HEK293T (cell line): ENCODE results near the gene MOCS3.

ENCODE experiments used
- CTCF ChIA-PET: fragments of 350-600 bp; formaldehyde crosslinking; extraction: SDS; loops from one replicate; lab custom pipeline; 2021; ENCODE audit warnings: antibody characterized with exemption, inconsistent platforms; lab: Yijun Ruan, JAX
- POLR2A ChIA-PET: fragments of 350-600 bp; formaldehyde crosslinking; extraction: SDS; loops from one replicate; lab custom pipeline; 2020; ENCODE audit warnings: antibody characterized with exemption, inconsistent platforms; lab: Yijun Ruan, JAX
- DNase-seq: peaks from one replicate; pipeline ENCODE4 v3.0.0; 2012; ENCODE audit warnings: mixed read lengths; ENCODE audit errors: extremely low spot score
- ARNT ChIP-seq: fragments of 450-650 bp; IDR thresholded peaks from 2 replicates; pipeline ENCODE4 v1.6.1; 2017; ENCODE audit warnings: mild to moderate bottlenecking
- BHLHE40 ChIP-seq: fragments of 450-650 bp; IDR thresholded peaks from 2 replicates; pipeline ENCODE4 v1.6.1; 2016; ENCODE audit warnings: mild to moderate bottlenecking, moderate library complexity, borderline replicate concordance
- CTBP1 ChIP-seq: fragments of 450-650 bp; IDR thresholded peaks from 2 replicates; pipeline ENCODE4 v1.6.1; 2016; ENCODE audit warnings: borderline replicate concordance
- ELF4 ChIP-seq: fragments of 450-650 bp; IDR thresholded peaks from 2 replicates; pipeline ENCODE4 v1.6.1; 2017; ENCODE audit warnings: antibody characterized with exemption
- FOXA1 ChIP-seq: fragments of 450-650 bp; IDR thresholded peaks from 2 replicates; pipeline ENCODE4 v1.6.1; 2016; ENCODE audit warnings: mild to moderate bottlenecking
- FOXK2 ChIP-seq: fragments of 450-650 bp; IDR thresholded peaks from 2 replicates; pipeline ENCODE4 v1.6.1; 2016; ENCODE audit warnings: mild to moderate bottlenecking
- FOXM1 ChIP-seq: fragments of 450-650 bp; IDR thresholded peaks from 2 replicates; pipeline ENCODE4 v1.6.1; 2017; ENCODE audit warnings: mild to moderate bottlenecking, borderline replicate concordance
- HDGF ChIP-seq: fragments of 450-650 bp; IDR thresholded peaks from 2 replicates; pipeline ENCODE4 v1.6.1; 2017; ENCODE audit warnings: antibody characterized with exemption, borderline replicate concordance
- L3MBTL2 ChIP-seq: fragments of 450-650 bp; conservative IDR thresholded peaks from 2 replicates; pipeline ENCODE4 v1.6.1; 2016; ENCODE audit warnings: mild to moderate bottlenecking
- LEF1 ChIP-seq: fragments of 450-650 bp; IDR thresholded peaks from 2 replicates; pipeline ENCODE4 v1.6.1; 2017; ENCODE audit warnings: mild to moderate bottlenecking, borderline replicate concordance
- NFRKB ChIP-seq: fragments of 450-650 bp; IDR thresholded peaks from 2 replicates; pipeline ENCODE4 v1.6.1; 2016; ENCODE audit warnings: mild to moderate bottlenecking, moderate library complexity
- SP1 ChIP-seq: fragments of 450-650 bp; IDR thresholded peaks from 2 replicates; pipeline ENCODE4 v1.6.1; 2017
- SUZ12 ChIP-seq: fragments of 450-650 bp; IDR thresholded peaks from 2 replicates; pipeline ENCODE4 v1.6.1; 2016; ENCODE audit warnings: mild to moderate bottlenecking
- TARDBP ChIP-seq: fragments of 450-650 bp; IDR thresholded peaks from 2 replicates; pipeline ENCODE4 v1.6.1; 2016
- ZNF384 ChIP-seq: fragments of 450-650 bp; IDR thresholded peaks from 2 replicates; pipeline ENCODE4 v1.6.1; 2016
- TF ChIP-seq, protein P1 (sequence below): fragments of 450-650 bp; IDR thresholded peaks from 2 replicates; pipeline ENCODE4 v1.6.1; 2016

The MOCS3 gene

DNA sequence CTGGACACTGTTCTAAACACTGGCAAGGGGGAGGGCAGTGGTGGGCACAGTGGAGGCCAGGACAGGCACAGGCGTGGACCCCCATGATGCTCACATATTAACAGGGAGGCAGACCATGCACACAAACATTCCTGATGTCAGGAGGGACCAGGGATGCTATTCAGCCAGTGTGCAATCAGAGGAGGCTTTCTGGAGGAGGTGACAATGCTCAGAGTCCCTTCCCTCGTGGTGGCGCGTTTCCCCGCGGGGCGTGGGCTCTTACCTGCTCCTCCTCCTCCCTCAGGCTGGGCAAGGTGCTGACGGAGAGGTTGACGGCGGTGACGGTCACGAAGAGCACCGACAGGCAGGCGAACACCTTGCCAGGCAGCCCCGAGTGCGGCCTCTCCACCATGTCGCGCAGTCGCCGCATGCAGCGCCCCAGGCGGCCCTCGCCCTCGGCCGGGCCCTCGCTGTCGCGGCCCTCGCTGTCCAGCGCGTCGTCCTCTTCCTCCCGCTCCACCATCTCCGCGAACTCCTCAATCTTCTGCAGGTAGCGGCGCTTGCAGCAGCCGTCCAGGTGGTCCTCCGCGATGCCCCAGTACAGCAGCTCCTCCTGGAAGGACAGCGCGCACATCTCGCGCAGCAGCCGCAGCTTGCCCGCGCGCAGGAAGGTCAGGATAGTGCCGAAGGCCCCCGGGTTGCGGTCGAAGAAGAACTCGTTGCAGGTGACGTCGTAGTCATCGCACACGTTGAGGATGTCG is 50.9 kb downstream of the MOCS3 start:
- POLR2A ChIA-PET, result no interaction called here
- no peak for DNase-seq
- CTCF ChIA-PET, result no interaction called here
- TF ChIP-seq HDGF (no peak), CTBP1 (no peak), FOXA1 (no peak), ELF4 (no peak), FOXM1 (no peak), ARNT (no peak), FOXK2 (no peak), ZNF384 (no peak), LEF1 (no peak), BHLHE40 (no peak), NFRKB (no peak), SP1 (no peak), TARDBP (no peak), SUZ12 (no peak)
- TF ChIP-seq, protein P1, sequence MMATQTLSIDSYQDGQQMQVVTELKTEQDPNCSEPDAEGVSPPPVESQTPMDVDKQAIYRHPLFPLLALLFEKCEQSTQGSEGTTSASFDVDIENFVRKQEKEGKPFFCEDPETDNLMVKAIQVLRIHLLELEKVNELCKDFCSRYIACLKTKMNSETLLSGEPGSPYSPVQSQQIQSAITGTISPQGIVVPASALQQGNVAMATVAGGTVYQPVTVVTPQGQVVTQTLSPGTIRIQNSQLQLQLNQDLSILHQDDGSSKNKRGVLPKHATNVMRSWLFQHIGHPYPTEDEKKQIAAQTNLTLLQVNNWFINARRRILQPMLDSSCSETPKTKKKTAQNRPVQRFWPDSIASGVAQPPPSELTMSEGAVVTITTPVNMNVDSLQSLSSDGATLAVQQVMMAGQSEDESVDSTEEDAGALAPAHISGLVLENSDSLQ, result no peak

GRCh38 chr20:51010043-51010365 is 51.4 kb downstream of the MOCS3 start:
- POLR2A ChIA-PET, result no interaction called here
- TF ChIP-seq NFRKB (no peak), FOXK2 (no peak), CTBP1 (no peak), SP1 (no peak), ARNT (no peak), TARDBP (no peak), L3MBTL2 (no peak), FOXM1 (no peak), BHLHE40 (no peak), ZNF384 (no peak), HDGF (no peak), FOXA1 (no peak), LEF1 (no peak), ELF4 (no peak), SUZ12 (no peak)
- TF ChIP-seq, protein P1, result no peak
- CTCF ChIA-PET, result no interaction called here
- no peak for DNase-seq

GRCh38 chr20:51010932-51011331 is 52.3 kb downstream of the MOCS3 start:
- no peak for DNase-seq
- CTCF ChIA-PET, result no interaction called here
- POLR2A ChIA-PET, result no interaction called here
- TF ChIP-seq ARNT, result no peak
- TF ChIP-seq SUZ12, result no peak
- TF ChIP-seq LEF1, result no peak
- TF ChIP-seq SP1, result no peak
- TF ChIP-seq L3MBTL2, result no peak
- TF ChIP-seq FOXK2, result no peak
- no peak for TF ChIP-seq ZNF384
- TF ChIP-seq HDGF, result no peak
- no peak for TF ChIP-seq NFRKB
- TF ChIP-seq FOXM1, result no peak
- TF ChIP-seq, protein P1, result no peak
- no peak for TF ChIP-seq BHLHE40
- TF ChIP-seq FOXA1, result no peak
- TF ChIP-seq TARDBP, result no peak
- no peak for TF ChIP-seq ELF4
- no peak for TF ChIP-seq CTBP1

DNA sequence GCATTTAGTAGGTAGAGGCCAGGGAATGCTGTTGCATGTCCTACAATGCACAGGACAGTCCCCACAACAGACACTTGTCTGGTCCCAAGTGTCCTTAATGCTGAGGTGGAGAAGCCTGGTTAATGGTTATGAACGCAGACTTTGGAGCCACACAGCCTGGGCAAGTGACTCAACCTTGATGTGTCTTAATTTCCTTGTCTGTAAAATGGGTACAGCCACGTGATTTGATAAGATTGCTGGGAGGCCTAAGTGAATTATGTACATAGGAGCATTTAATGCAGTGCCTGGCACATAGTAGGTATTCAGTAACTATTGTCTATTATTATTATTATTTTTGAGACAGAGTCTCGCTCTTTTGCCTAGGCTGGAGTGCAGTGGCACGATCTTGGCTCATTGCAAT is 52.9 kb downstream of the MOCS3 start:
- CTCF ChIA-PET, result no interaction called here
- DNase-seq, result no peak
- no peak for TF ChIP-seq CTBP1
- no peak for TF ChIP-seq NFRKB
- TF ChIP-seq ZNF384, result no peak
- no peak for TF ChIP-seq HDGF
- no peak for TF ChIP-seq ELF4
- no peak for TF ChIP-seq FOXM1
- TF ChIP-seq, protein P1, result no peak
- no peak for TF ChIP-seq L3MBTL2
- no peak for TF ChIP-seq SP1
- no peak for TF ChIP-seq ARNT
- no peak for TF ChIP-seq LEF1
- no peak for TF ChIP-seq TARDBP
- TF ChIP-seq FOXA1, result no peak
- no peak for TF ChIP-seq BHLHE40
- no peak for TF ChIP-seq FOXK2
- TF ChIP-seq SUZ12, result no peak
- POLR2A ChIA-PET, result no interaction called here

DNA sequence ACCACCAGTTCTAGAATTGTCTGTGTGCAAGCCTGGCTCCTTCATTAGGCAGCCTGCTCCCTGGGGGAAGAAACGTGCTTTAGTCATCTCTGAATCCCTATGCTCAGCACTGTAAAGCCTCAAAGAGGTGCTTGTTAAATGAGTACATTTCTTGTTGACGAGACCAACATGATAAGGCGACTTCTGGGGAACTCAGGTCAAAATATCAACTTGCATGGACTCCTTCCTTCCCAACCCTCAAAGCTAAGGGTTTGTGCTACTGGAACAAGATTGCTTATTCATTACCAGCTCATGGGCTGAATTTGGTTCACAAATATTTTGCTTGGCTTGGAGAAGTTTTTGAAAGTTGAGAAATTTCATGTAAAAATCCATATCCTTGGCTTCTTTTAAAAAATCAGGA is 53.7 kb downstream of the MOCS3 start:
- TF ChIP-seq HDGF (no peak), TARDBP (no peak), FOXM1 (no peak), CTBP1 (no peak), FOXA1 (no peak), LEF1 (no peak), ARNT (no peak), SUZ12 (no peak), FOXK2 (no peak), ELF4 (no peak), SP1 (no peak), L3MBTL2 (no peak), BHLHE40 (no peak), NFRKB (no peak), ZNF384 (no peak)
- TF ChIP-seq, protein P1, result no peak
- CTCF ChIA-PET, result no interaction called here
- DNase-seq, result no peak
- POLR2A ChIA-PET, result no interaction called here
